Mucosa of stomach (tissue), 1 donor: ENCODE measurements around the gene PTGR1.

Experiments used
- H3K27me3 ChIP-seq: one replicate; pipeline ENCODE4 v1.7.0; 2013; ENCODE audit warnings: mild to moderate bottlenecking, low read length; ENCODE audit not compliant: control insufficient read depth, insufficient read depth
- H3K36me3 ChIP-seq: one replicate; pipeline ENCODE4 v1.7.0; 2013; ENCODE audit warnings: low read length; ENCODE audit not compliant: control insufficient read depth, insufficient read depth
- H3K4me1 ChIP-seq: one replicate; pipeline ENCODE4 v1.7.0; 2013; ENCODE audit warnings: mild to moderate bottlenecking, low read length; ENCODE audit not compliant: control insufficient read depth, insufficient read depth
- H3K4me3 ChIP-seq: one replicate; pipeline ENCODE4 v1.7.0; 2013; ENCODE audit warnings: low read length
- H3K9ac ChIP-seq: one replicate; pipeline ENCODE4 v1.7.0; 2013; ENCODE audit warnings: mild to moderate bottlenecking, low read length, moderate library complexity
- H3K9me3 ChIP-seq: one replicate; pipeline ENCODE4 v1.7.0; 2013; ENCODE audit warnings: mild to moderate bottlenecking, low read length, moderate library complexity; ENCODE audit not compliant: control insufficient read depth
- donor health status: Pancreatic carcinoma.

PTGR1 gene

GRCh38 chr9:111525056-111525977, 74.1 kb downstream of the PTGR1 start, which contains the start of gene ZNF483:
Gene ZNF483 (plus strand): TSS chr9:111525179. CDS start chr9:111527396, 2,217 bp downstream.
- H3K36me3 ChIP-seq: no peaks in the 10 kb centered on the region
- no peaks in the 10 kb centered on the region for H3K9me3 ChIP-seq
- peak within 1 kb of the TSS; percentile 87 for H3K4me3 ChIP-seq
- H3K4me1 ChIP-seq: no peaks in the 10 kb centered on the region
- H3K27me3 ChIP-seq: no peaks in the 10 kb centered on the region
- peak within 1 kb of the TSS; percentile 80 for H3K9ac ChIP-seq

DNA sequence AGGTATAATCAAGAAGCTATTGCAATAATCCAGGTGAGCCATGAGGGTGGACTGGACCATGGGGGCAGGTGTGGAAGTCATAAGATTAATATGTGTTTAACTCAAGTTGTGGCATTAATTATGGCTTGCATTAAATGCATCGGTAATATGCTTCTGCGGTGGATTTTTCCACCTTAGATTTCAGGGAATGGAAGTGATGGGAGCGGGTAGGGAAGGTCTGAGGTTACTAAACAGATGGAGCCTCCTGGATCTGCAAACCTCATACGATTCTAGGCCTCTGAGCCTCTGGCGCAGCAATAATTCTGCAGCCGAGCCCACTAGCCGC, 74.8 kb downstream of the PTGR1 start:
- Histone ChIP-seq H3K36me3 (no peaks in the 10 kb centered on the region), H3K4me3 (peak overlapping the region; percentile 87), H3K4me1 (no peaks in the 10 kb centered on the region), H3K9me3 (no peaks in the 10 kb centered on the region), H3K9ac (peak overlapping the region; percentile 80), H3K27me3 (no peaks in the 10 kb centered on the region)

- Histone ChIP-seq H3K9me3 (no peaks in the 10 kb centered on the region), H3K4me1 (no peaks in the 10 kb centered on the region), H3K27me3 (no peaks in the 10 kb centered on the region), H3K4me3 (no peak overlapping the region), H3K36me3 (no peaks in the 10 kb centered on the region), H3K9ac (no peak overlapping the region)
Measured at GRCh38 chr9:111516061-111516465, 83.4 kb downstream of the PTGR1 start.

DNA sequence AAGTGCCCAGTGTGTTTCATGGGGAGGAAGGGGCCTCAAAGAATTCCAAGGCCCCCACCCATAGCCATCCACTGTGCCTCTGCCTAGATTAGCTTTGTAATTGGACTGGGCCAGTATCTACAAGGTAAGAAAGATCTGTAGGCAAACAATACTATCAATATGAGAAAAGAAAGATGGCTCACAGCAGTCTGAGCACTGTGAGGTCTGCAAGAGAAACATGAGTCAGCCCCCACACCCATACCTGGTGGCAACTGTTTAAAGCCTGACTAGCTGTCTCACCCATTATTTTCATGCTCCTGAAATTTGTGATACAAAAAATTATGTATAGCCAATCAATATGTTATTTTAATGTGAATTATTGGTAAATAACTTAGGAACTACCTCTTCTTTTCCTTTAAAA, 84.5 kb downstream of the PTGR1 start:
- no peaks in the 10 kb centered on the region for H3K9me3 ChIP-seq
- no peaks in the 10 kb centered on the region for H3K36me3 ChIP-seq
- H3K9ac ChIP-seq: no peak overlapping the region
- H3K27me3 ChIP-seq: no peaks in the 10 kb centered on the region
- H3K4me3 ChIP-seq: no peak overlapping the region
- no peaks in the 10 kb centered on the region for H3K4me1 ChIP-seq
